Coronary artery (tissue), 2 donors: Measurements from ENCODE around the gene LTA.

Experiments used
- DNase-seq: peaks from one replicate; pipeline ENCODE4 v3.0.0-alpha.2; 2017; ENCODE audit warnings: low spot score
- H3K27ac ChIP-seq, 2 donors: fragments of 200-600 bp; sonication (generic); one replicate each; pipeline ENCODE4 v1.5.1; 2016 to 2019
- H3K4me3 ChIP-seq: fragments of 200-600 bp; sonication (generic); 2 replicates; pipeline ENCODE4 v1.5.1; 2016; ENCODE audit warnings: mild to moderate bottlenecking, moderate library complexity
- CTCF ChIP-seq: fragments of 200-600 bp; sonication (generic); IDR thresholded peaks from one replicate; pipeline ENCODE4 v1.5.1; 2019; ENCODE audit warnings: antibody characterized with exemption

Gene LTA

GRCh38 chr6:31572041-31572911, at the start of gene LTA:
Gene LTA, plus strand, starts transcription at chr6:31572289. Its CDS starts 454 bp downstream, at chr6:31572743.
- no peak for DNase-seq
- Histone ChIP-seq H3K27ac (no peak within 1 kb of the TSS), H3K4me3 (no peak within 1 kb of the TSS)
- TF ChIP-seq CTCF = no peak

GRCh38 chr6:31525553-31525931, 46.5 kb upstream of the LTA start:
- Histone ChIP-seq H3K27ac (no peak overlapping the region), H3K4me3 (no peak overlapping the region)
- no peak for DNase-seq
- no peak for TF ChIP-seq CTCF

- H3K4me3 ChIP-seq = no peak overlapping the region
- TF ChIP-seq CTCF = no peak
- H3K27ac ChIP-seq = no peak overlapping the region
- no peak for DNase-seq
Measured at GRCh38 chr6:31525932-31526591, 46.0 kb upstream of the LTA start.

- no peak for DNase-seq
- TF ChIP-seq CTCF = no peak
- H3K27ac ChIP-seq = no peak overlapping the region
- H3K4me3 ChIP-seq = no peak overlapping the region
Measured at GRCh38 chr6:31528307-31528777, 43.7 kb upstream of the LTA start.

GRCh38 chr6:31528821-31529328, 43.2 kb upstream of the LTA start, which contains the start of gene MCCD1:
Gene MCCD1, plus strand, starts transcription at chr6:31528962. Its CDS starts 53 bp downstream, at chr6:31529015.
- Histone ChIP-seq H3K27ac (no peak within 1 kb of the TSS), H3K4me3 (no peak within 1 kb of the TSS)
- DNase-seq = no peak
- TF ChIP-seq CTCF = no peak

- Histone ChIP-seq H3K27ac (no peak overlapping the region), H3K4me3 (no peak overlapping the region)
- no peak for DNase-seq
- no peak for TF ChIP-seq CTCF
Measured at GRCh38 chr6:31529329-31530150, 42.5 kb upstream of the LTA start.
